Ecto neural progenitor cell (in vitro differentiated cells): ENCODE data around the gene RNASE13.
"Not testable (repeated sequence)": the region's sequence is repeated elsewhere in the genome, so short reads cannot be mapped to it uniquely, and the experiment has no call there.

Source experiments
- DNase-seq: peaks from one replicate; pipeline ENCODE4 v3.0.0-alpha.2; 2018; ENCODE audit warnings: low spot score

Gene RNASE13

GRCh38 chr14:21041676-21042433, 7.2 kb upstream of the RNASE13 start, which contains the start of gene RNASE7:
TSS of gene RNASE7 (plus strand) at chr14:21042362. CDS start at chr14:21042993, 631 bp downstream.
- no peak for DNase-seq

GRCh38 chr14:21040941-21041340, 6.3 kb upstream of the RNASE13 start:
- DNase-seq = not testable (repeated sequence)

- no peak for DNase-seq
Measured at GRCh38 chr14:21040370-21040925, 5.8 kb upstream of the RNASE13 start.

- no peak for DNase-seq
Measured at GRCh38 chr14:21039585-21040369, 5.2 kb upstream of the RNASE13 start.

- DNase-seq = no peak
Measured at GRCh38 chr14:21038441-21039422, 4.1 kb upstream of the RNASE13 start.

- no peak for DNase-seq
Measured at GRCh38 chr14:21037156-21037555, 2.5 kb upstream of the RNASE13 start.

- DNase-seq = no peak
Measured at GRCh38 chr14:21036751-21037150, 2.1 kb upstream of the RNASE13 start.

GRCh38 chr14:21033133-21033698, 1.4 kb downstream of the RNASE13 start:
- no peak for DNase-seq

- no peak for DNase-seq
Measured at GRCh38 chr14:21032326-21033132, 2.1 kb downstream of the RNASE13 start.

- no peak for DNase-seq
Measured at GRCh38 chr14:21030531-21030930, 4.1 kb downstream of the RNASE13 start.

GRCh38 chr14:21029917-21030316, 4.7 kb downstream of the RNASE13 start, which contains the start of gene TPPP2:
TSS of gene TPPP2 (plus strand) at chr14:21030217. CDS start at chr14:21030582, 365 bp downstream.
- DNase-seq = no peak

GRCh38 chr14:21026988-21027315, 7.7 kb downstream of the RNASE13 start:
- DNase-seq = no peak

GRCh38 chr14:21026274-21026987, 8.2 kb downstream of the RNASE13 start:
- no peak for DNase-seq

GRCh38 chr14:21025371-21026273, 9.0 kb downstream of the RNASE13 start:
- peak; percentile 66 for DNase-seq

GRCh38 chr14:21024585-21025370, 9.8 kb downstream of the RNASE13 start, which contains the start of gene NDRG2:
TSS of gene NDRG2 (minus strand) at chr14:21025061. CDS start at chr14:21023315, 1,746 bp downstream.
- DNase-seq = peak; percentile 86

GRCh38 chr14:21023817-21024584, 10.6 kb downstream of the RNASE13 start:
- no peak for DNase-seq

GRCh38 chr14:21023174-21023573, 11.4 kb downstream of the RNASE13 start:
- DNase-seq = no peak
